K562 (cell line): ENCODE data around the gene TP53BP2. TPM values are rescaled to one million over a fixed set of nuclear protein-coding genes. Genes with fewer than 3 reads are reported as not detected.

Experiments
- ARHGAP35 ChIP-seq: fragments of 450-650 bp; IDR thresholded peaks from 2 replicates; pipeline ENCODE4 v1.6.1; 2018; ENCODE audit not compliant: partially characterized antibody
- CAMTA2 ChIP-seq: fragments of 250-450 bp; sonication (Bioruptor Pico); conservative IDR thresholded peaks from 2 replicates; pipeline ENCODE4 v1.5.1; 2022
- COPS2 ChIP-seq: fragments of 450-650 bp; conservative IDR thresholded peaks from 2 replicates; pipeline ENCODE4 v1.6.1; 2016; ENCODE audit warnings: mild to moderate bottlenecking, moderate library complexity
- CREM ChIP-seq: IDR thresholded peaks from 2 replicates; pipeline ENCODE4 v1.6.1; 2014; ENCODE audit warnings: antibody characterized with exemption, low read depth
- ETV1 ChIP-seq: fragments of 450-650 bp; conservative IDR thresholded peaks from 2 replicates; pipeline ENCODE4 v1.6.1; 2016; ENCODE audit warnings: missing genetic modification characterization, control low read depth, low read depth, missing compliant biosample characterization
- GATAD2B ChIP-seq: fragments of 450-650 bp; IDR thresholded peaks from 2 replicates; pipeline ENCODE4 v1.6.1; 2017; ENCODE audit warnings: mild to moderate bottlenecking, borderline replicate concordance
- LCOR ChIP-seq: sonication (generic); formaldehyde crosslinking; IDR thresholded peaks from 2 replicates; pipeline ENCODE4 v1.8.0; 2022; ENCODE audit warnings: mild to moderate bottlenecking, missing genetic modification reagents
- SMARCA4 ChIP-seq: fragments of 450-650 bp; IDR thresholded peaks from 2 replicates; pipeline ENCODE4 v1.6.1; 2016
- TAL1 ChIP-seq: fragments of 450-650 bp; IDR thresholded peaks from 2 replicates; pipeline ENCODE4 v1.6.1; 2016; ENCODE audit warnings: mild to moderate bottlenecking
- ZBTB40 ChIP-seq, 2 experiments: fragments of 450-650 bp in 1 of 2; sonication (generic) in 1 of 2; formaldehyde crosslinking in 1 of 2; IDR thresholded peaks; 2 replicates each; pipeline versions ENCODE4 v1.7.1 to v1.9.0; 2016 to 2022; ENCODE audit warnings: inconsistent platforms in 1 of 2, mild to moderate bottlenecking in 1 of 2, missing genetic modification reagents in 1 of 2
- ZFP30 ChIP-seq: fragments of 250-450 bp; sonication (Bioruptor Pico); IDR thresholded peaks from 2 replicates; pipeline ENCODE4 v1.8.0; 2022; ENCODE audit warnings: moderate library complexity, mild to moderate bottlenecking, inconsistent platforms, borderline replicate concordance
- ZNF134 ChIP-seq: fragments of 250-450 bp; sonication (Bioruptor Pico); conservative IDR thresholded peaks from 2 replicates; pipeline ENCODE4 v1.4.0; 2020
- ZNF449 ChIP-seq: fragments of 250-450 bp; sonication (Bioruptor Pico); IDR thresholded peaks from 2 replicates; pipeline ENCODE4 v1.8.0; 2022; ENCODE audit warnings: moderate library complexity, mild to moderate bottlenecking, inconsistent platforms
- polyA plus RNA-seq, 8 experiments: library from polyadenylated mRNA; depleted of rRNA in 4 of 8; stranded (reverse) in 5 of 8; unstranded in 3 of 8; fragments of >200 nt; fragmentation: Nextera tagmentation in 2 of 8; fragmentation: Illumina TruSeq in 1 of 8; extraction: Ambion mirVana in 2 of 8; extraction: Trizol in 1 of 8; gene quantifications; 2 replicates each; pipeline versions ENCODE4 v1.2.1 to v1.2.3, GENCODE V29; 2011 to 2014; ENCODE audit warnings: inconsistent platforms in 1 of 8, missing spikeins in 1 of 8
- total RNA-seq, 7 experiments: library from RNA; depleted of rRNA in 6 of 7; stranded (reverse); fragments of >200 nt in 6 of 7; fragmentation: Illumina TruSeq in 2 of 7; extraction: Trizol in 2 of 7; gene quantifications; 2 replicates each; pipeline versions ENCODE4 v1.2.1 to v1.2.3, GENCODE V29; 2011 to 2021; ENCODE audit warnings: low replicate concordance in 1 of 7
- TF ChIP-seq, protein P1 (sequence below), 2 experiments: IDR thresholded peaks; 2 replicates each; pipeline ENCODE4 v1.6.1; 2012; ENCODE audit warnings: improper control_type of control experiment in 2 of 2, low read depth in 2 of 2, low read length in 2 of 2, borderline replicate concordance in 1 of 2
- TF ChIP-seq, protein P2 (sequence below): sonication (generic); IDR thresholded peaks from 2 replicates; pipeline ENCODE4 v1.6.1; 2016

Gene TP53BP2
- total and polyA plus RNA-seq, 9 of the 15 experiments (the other 6 are each of a cell fraction or from before 2014, with no cell fraction given) = 17.0 to 69.6 (median 40.1) TPM

- 0 out of 2 replicates have a peak, but pooled peaks have one; percentile 32 for TF ChIP-seq ZBTB40 (IDR thresholded peaks at IDR 0.05)
- TF ChIP-seq ZBTB40 (CRISPR knock-in tag; IDR thresholded peaks at IDR 0.05) = no peak
- peak; percentile 81 for TF ChIP-seq SMARCA4
- TF ChIP-seq GATAD2B = 0 out of 2 replicates have a peak, but pooled peaks have one; percentile 37
- TF ChIP-seq CAMTA2 = no peak
- peak; percentile 83 for TF ChIP-seq ETV1 (tag)
- TF ChIP-seq, protein P1, sequence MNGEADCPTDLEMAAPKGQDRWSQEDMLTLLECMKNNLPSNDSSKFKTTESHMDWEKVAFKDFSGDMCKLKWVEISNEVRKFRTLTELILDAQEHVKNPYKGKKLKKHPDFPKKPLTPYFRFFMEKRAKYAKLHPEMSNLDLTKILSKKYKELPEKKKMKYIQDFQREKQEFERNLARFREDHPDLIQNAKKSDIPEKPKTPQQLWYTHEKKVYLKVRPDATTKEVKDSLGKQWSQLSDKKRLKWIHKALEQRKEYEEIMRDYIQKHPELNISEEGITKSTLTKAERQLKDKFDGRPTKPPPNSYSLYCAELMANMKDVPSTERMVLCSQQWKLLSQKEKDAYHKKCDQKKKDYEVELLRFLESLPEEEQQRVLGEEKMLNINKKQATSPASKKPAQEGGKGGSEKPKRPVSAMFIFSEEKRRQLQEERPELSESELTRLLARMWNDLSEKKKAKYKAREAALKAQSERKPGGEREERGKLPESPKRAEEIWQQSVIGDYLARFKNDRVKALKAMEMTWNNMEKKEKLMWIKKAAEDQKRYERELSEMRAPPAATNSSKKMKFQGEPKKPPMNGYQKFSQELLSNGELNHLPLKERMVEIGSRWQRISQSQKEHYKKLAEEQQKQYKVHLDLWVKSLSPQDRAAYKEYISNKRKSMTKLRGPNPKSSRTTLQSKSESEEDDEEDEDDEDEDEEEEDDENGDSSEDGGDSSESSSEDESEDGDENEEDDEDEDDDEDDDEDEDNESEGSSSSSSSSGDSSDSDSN (IDR thresholded peaks at IDR 0.05; ENCODE audit: borderline replicate concordance in 1 of 2, low read depth in 2 of 2, low read length in 2 of 2) = no peak
- TF ChIP-seq COPS2 = no peak
- TF ChIP-seq, protein P2, sequence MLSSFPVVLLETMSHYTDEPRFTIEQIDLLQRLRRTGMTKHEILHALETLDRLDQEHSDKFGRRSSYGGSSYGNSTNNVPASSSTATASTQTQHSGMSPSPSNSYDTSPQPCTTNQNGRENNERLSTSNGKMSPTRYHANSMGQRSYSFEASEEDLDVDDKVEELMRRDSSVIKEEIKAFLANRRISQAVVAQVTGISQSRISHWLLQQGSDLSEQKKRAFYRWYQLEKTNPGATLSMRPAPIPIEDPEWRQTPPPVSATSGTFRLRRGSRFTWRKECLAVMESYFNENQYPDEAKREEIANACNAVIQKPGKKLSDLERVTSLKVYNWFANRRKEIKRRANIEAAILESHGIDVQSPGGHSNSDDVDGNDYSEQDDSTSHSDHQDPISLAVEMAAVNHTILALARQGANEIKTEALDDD = peak; percentile 78
- 0 out of 2 replicates have a peak, but pooled peaks have one; percentile 45 for TF ChIP-seq LCOR (CRISPR knock-in tag)
- TF ChIP-seq ARHGAP35 = no peak
- no peak; the same call in 1 of the 2 replicates for TF ChIP-seq CREM
- TF ChIP-seq ZNF134 (CRISPR knock-in tag) = no peak
- TF ChIP-seq TAL1 = peak; percentile 63
- no peak for TF ChIP-seq ZNF449 (CRISPR knock-in tag)
- TF ChIP-seq ZFP30 (CRISPR knock-in tag) = no peak
These were observed 27.3 kb upstream of the TP53BP2 start (continued) for GRCh38 chr1:223873044-223873443.
